SK-N-MC (cell line): ENCODE measurements around the gene PSORS1C1.

ENCODE experiments used
- EZH2 ChIP-seq: fragments of 200-600 bp; sonication (generic); IDR thresholded peaks from one replicate; pipeline ENCODE4 v1.6.1; 2017; ENCODE audit warnings: antibody characterized with exemption
- FOXP2 ChIP-seq: optimal IDR thresholded peaks from 2 replicates; pipeline ENCODE3; 2011; ENCODE audit warnings: mild to moderate bottlenecking, moderate library complexity; ENCODE audit not compliant: insufficient read depth; ENCODE audit errors: extremely low read length, control extremely low read depth
- POLR2AphosphoS5 ChIP-seq: IDR thresholded peaks from 2 replicates; pipeline ENCODE4 v1.6.1; 2012; ENCODE audit warnings: mild to moderate bottlenecking, low read depth, low read length, borderline replicate concordance

DNA sequence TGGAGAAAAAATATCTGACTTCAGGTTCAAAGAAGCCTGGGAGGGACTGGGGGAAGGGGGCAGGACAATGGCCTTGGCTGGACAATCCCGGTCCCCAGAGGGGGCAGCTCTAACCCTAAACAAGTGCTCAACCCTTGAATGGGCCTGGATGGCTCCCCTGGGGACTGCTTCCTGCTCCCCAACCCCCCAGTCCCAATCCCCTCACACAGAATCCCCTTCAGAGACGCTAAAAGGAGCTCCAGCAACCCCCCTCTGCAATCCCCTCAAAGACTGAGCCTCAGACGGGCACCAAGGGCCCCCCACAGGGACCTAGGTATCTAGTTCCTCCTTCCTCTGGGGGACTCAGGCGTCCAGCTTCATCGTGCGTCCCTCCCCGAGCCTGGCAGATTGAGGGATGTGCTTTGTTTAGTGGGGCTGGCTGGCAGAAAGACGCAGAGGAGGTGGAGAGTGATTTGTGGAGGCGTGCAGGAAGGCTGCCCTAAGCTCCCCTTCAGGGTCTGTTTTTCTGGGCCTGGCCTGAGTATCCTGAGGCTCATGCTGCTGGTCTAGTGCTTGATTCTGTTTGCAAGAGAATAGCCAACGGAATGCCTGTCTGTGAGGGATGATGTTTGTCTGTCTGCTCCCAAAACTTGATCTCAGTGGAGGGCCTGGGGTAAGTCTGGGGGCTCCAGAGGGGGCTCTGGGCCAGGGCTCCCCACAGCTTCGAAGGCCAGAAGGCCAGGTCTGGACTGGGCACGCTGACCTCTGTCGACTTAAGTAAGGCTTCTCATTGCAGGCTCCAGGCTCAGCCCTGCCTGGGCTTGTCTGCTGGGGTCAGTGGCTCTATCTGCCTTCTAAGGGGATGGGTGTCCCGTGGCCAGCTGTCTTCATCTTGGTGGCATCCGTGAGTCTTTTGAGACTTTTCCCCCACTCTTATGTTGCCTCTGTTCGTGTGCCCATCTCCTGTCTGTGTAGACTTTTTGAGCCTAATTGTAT lies 57.6 kb downstream of the PSORS1C1 start:
- TF ChIP-seq POLR2AphosphoS5, result no peak
- no peak for TF ChIP-seq EZH2
- no peak for TF ChIP-seq FOXP2
